ENCODE measurements around the gene STAG2.

DNA sequence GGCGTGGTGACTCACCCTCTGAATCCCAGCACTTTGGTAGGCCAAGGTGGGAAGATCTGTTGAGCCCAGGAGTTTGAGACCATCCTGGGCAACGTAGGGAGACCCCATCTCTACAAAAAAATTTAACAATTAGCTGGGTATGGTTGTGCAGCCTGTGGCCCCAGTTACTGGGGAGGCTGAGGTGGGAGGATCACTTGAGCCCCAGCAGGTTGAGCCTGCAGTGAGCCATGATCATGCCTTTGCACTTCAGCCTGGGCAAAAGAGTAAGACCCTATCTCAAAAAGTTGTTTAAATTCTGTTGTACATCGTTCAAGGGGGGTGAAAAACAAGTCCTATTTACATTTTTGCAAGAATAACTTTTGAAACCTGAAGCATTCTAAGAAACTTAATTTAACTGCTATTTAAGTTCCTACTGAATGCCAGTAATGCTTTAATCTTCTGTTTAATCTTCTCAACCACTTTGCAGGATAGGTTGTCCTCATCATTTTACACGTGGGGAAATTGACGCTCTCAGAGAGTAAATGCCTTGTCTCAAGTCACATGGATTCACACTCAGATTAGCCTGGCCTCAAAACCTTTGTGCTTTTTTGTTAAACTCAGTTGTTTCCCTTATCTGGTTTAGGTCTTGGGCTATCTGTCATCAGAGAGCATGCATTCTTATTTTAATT, 7.0 kb downstream of the STAG2 start:
- TF ChIP-seq, protein P1, sequence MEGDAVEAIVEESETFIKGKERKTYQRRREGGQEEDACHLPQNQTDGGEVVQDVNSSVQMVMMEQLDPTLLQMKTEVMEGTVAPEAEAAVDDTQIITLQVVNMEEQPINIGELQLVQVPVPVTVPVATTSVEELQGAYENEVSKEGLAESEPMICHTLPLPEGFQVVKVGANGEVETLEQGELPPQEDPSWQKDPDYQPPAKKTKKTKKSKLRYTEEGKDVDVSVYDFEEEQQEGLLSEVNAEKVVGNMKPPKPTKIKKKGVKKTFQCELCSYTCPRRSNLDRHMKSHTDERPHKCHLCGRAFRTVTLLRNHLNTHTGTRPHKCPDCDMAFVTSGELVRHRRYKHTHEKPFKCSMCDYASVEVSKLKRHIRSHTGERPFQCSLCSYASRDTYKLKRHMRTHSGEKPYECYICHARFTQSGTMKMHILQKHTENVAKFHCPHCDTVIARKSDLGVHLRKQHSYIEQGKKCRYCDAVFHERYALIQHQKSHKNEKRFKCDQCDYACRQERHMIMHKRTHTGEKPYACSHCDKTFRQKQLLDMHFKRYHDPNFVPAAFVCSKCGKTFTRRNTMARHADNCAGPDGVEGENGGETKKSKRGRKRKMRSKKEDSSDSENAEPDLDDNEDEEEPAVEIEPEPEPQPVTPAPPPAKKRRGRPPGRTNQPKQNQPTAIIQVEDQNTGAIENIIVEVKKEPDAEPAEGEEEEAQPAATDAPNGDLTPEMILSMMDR (IDR thresholded peaks at IDR 0.05), result no peak
- TF ChIP-seq POLR2AphosphoS5 (IDR thresholded peaks at IDR 0.05), result no peak

Data from breast epithelium (tissue), 3 donors.